DOHH2 (cell line): ENCODE data around the gene ATAD3C.
"Not testable (repeated sequence)": the region's sequence is repeated elsewhere in the genome, so short reads cannot be mapped to it uniquely, and the experiment has no call there.

Experiments
- H3F3A ChIP-seq: fragments of 200-600 bp; sonication (generic), shearing (Covaris generic); 2 replicates; pipeline ENCODE4 v1.6.0; 2016; ENCODE audit warnings: antibody characterized with exemption, mild to moderate bottlenecking; ENCODE audit not compliant: control insufficient read depth, insufficient read depth
- H3K27ac ChIP-seq: fragments of 200-600 bp; sonication (generic); 2 replicates; pipeline ENCODE4 v1.5.1; 2014; ENCODE audit warnings: low read depth, mild to moderate bottlenecking, low read length, moderate library complexity
- H3K27me3 ChIP-seq: fragments of 200-600 bp; sonication (generic); 2 replicates; pipeline ENCODE4 v1.6.1; 2014; ENCODE audit warnings: mild to moderate bottlenecking, low read length, mixed read lengths; ENCODE audit not compliant: control insufficient read depth
- H3K36me3 ChIP-seq: fragments of 200-600 bp; sonication (generic); 2 replicates; pipeline ENCODE4 v1.6.1; 2014; ENCODE audit warnings: mild to moderate bottlenecking, low read length, moderate library complexity, mixed read lengths; ENCODE audit not compliant: control insufficient read depth
- H3K4me1 ChIP-seq: fragments of 200-600 bp; sonication (generic); 2 replicates; pipeline ENCODE4 v1.6.1; 2014; ENCODE audit warnings: mild to moderate bottlenecking, low read length, mixed read lengths; ENCODE audit not compliant: control insufficient read depth
- H3K4me2 ChIP-seq: fragments of 200-600 bp; sonication (generic); 2 replicates; pipeline ENCODE4 v1.6.0; 2014; ENCODE audit warnings: mild to moderate bottlenecking, low read length, moderate library complexity
- H3K4me3 ChIP-seq: fragments of 200-600 bp; sonication (generic); 2 replicates; pipeline ENCODE4 v1.5.1; 2014; ENCODE audit warnings: mild to moderate bottlenecking, low read length, mixed read lengths
- H3K79me2 ChIP-seq: fragments of 200-600 bp; sonication (generic); 2 replicates; pipeline ENCODE4 v1.6.1; 2014; ENCODE audit warnings: mild to moderate bottlenecking, low read length, mixed read lengths; ENCODE audit not compliant: control insufficient read depth
- H3K9me2 ChIP-seq: fragments of 200-600 bp; sonication (generic); replicated peaks from 2 replicates; pipeline ENCODE4 v1.6.1; 2014; ENCODE audit warnings: mild to moderate bottlenecking, low read length, mixed read lengths; ENCODE audit not compliant: control insufficient read depth
- H3K9me3 ChIP-seq: fragments of 200-600 bp; sonication (generic); 2 replicates; pipeline ENCODE4 v1.6.1; 2014; ENCODE audit warnings: antibody characterized with exemption, low read length, mixed read lengths; ENCODE audit not compliant: control insufficient read depth, insufficient read depth
- H4K20me1 ChIP-seq: fragments of 200-600 bp; sonication (generic); 2 replicates; pipeline ENCODE4 v1.6.0; 2014; ENCODE audit warnings: low read depth, mild to moderate bottlenecking, antibody characterized with exemption, low read length, moderate library complexity; ENCODE audit not compliant: control insufficient read depth, insufficient read depth
- EZH2phosphoT487 ChIP-seq: fragments of 200-600 bp; sonication (generic); IDR thresholded peaks from 2 replicates; pipeline ENCODE4 v1.6.1; 2017; ENCODE audit warnings: borderline replicate concordance, mild to moderate bottlenecking, antibody characterized with exemption, low read length, moderate library complexity, mixed read lengths
- TF ChIP-seq, protein P1 (sequence below): fragments of 200-600 bp; sonication (generic); IDR thresholded peaks from one replicate; pipeline ENCODE4 v1.5.1; 2014; ENCODE audit warnings: antibody characterized with exemption, mild to moderate bottlenecking, low read depth, low read length; ENCODE audit not compliant: poor library complexity, severe bottlenecking

ATAD3C gene

GRCh38 chr1:1479547-1480487 lies 30.3 kb downstream of the ATAD3C start:
- H3K4me2 ChIP-seq: no peak overlapping the region
- no peaks in the 10 kb centered on the region for H3K4me1 ChIP-seq

DNA sequence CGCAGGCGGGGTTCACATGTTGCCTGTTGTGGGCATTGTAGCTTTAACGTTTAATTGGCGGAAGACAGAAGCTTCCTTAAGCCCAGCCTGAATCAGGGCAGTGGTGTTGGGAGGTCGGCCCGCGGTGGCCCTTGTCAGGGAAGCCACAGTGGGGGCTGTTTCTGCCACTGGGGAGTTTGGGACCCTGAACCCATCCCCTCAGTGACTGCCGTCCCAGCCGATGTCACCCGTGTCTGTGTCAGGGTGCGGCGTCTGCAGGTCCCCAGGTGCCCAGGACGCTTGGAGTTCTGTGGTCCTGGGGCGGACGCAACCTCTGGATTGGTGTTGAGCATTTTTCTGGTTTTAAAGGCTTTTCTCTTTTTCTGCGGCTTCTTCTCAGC lies 31.0 kb downstream of the ATAD3C start:
- not testable (repeated sequence) for H4K20me1 ChIP-seq, H3F3A ChIP-seq, H3K9me3 ChIP-seq, H3K4me1 ChIP-seq, H3K9me2 ChIP-seq, H3K4me3 ChIP-seq, H3K27me3 ChIP-seq, H3K4me2 ChIP-seq, H3K27ac ChIP-seq
- peaks cover 51% of the 10 kb centered on the region for H3K36me3 ChIP-seq
- H3K79me2 ChIP-seq: peaks cover 23% of the 10 kb centered on the region

More at GRCh38 chr1:1479547-1480487, 30.3 kb downstream of the ATAD3C start:
- Histone ChIP-seq H3K9me3 (no peaks in the 10 kb centered on the region), H3K4me3 (no peak overlapping the region), H3K9me2 (no peaks in the 10 kb centered on the region), H3F3A (no peaks in the 10 kb centered on the region), H3K36me3 (peaks cover 49% of the 10 kb centered on the region), H4K20me1 (no peaks in the 10 kb centered on the region), H3K79me2 (peaks cover 30% of the 10 kb centered on the region), H3K27ac (no peak overlapping the region), H3K27me3 (no peaks in the 10 kb centered on the region)
- TF ChIP-seq, protein P1, sequence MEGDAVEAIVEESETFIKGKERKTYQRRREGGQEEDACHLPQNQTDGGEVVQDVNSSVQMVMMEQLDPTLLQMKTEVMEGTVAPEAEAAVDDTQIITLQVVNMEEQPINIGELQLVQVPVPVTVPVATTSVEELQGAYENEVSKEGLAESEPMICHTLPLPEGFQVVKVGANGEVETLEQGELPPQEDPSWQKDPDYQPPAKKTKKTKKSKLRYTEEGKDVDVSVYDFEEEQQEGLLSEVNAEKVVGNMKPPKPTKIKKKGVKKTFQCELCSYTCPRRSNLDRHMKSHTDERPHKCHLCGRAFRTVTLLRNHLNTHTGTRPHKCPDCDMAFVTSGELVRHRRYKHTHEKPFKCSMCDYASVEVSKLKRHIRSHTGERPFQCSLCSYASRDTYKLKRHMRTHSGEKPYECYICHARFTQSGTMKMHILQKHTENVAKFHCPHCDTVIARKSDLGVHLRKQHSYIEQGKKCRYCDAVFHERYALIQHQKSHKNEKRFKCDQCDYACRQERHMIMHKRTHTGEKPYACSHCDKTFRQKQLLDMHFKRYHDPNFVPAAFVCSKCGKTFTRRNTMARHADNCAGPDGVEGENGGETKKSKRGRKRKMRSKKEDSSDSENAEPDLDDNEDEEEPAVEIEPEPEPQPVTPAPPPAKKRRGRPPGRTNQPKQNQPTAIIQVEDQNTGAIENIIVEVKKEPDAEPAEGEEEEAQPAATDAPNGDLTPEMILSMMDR: no peak
- no peak for TF ChIP-seq EZH2phosphoT487

- H3K36me3 ChIP-seq: peaks cover 54% of the 10 kb centered on the region
- H3K4me3 ChIP-seq, H3K9me3 ChIP-seq, H3K27ac ChIP-seq, H4K20me1 ChIP-seq, H3F3A ChIP-seq, H3K9me2 ChIP-seq, H3K4me1 ChIP-seq, H3K27me3 ChIP-seq, H3K4me2 ChIP-seq: not testable (repeated sequence)
- H3K79me2 ChIP-seq: peaks cover 10% of the 10 kb centered on the region
Observed at GRCh38 chr1:1481811-1482210, 32.3 kb downstream of the ATAD3C start.

DNA sequence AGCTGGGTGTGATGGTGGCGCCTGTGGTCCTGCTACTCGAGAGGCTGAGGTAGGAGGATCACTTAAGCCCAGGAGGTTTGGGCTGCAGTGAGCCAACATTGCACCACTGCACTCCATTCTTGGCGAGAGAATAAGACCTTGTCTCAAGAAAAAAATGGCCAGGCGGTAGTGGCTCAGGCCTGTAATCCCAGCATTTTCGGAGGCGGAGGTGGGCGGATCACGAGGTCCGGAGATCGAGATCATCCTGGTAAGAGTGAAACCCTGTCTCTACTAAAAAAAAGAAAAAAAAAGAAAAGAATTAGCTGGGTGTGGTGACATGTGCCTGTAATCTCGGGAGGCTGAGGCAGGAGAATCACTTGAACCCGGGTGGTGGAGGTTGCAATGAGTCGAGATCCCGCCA lies 33.4 kb downstream of the ATAD3C start:
- peaks cover 53% of the 10 kb centered on the region for H3K36me3 ChIP-seq
- TF ChIP-seq EZH2phosphoT487: no peak
- TF ChIP-seq, protein P1: no peak

More for the DNA sequence above, 33.4 kb downstream of the ATAD3C start:
- no peaks in the 10 kb centered on the region for H3K4me1 ChIP-seq
- H3F3A ChIP-seq: no peaks in the 10 kb centered on the region
- no peaks in the 10 kb centered on the region for H3K9me2 ChIP-seq
- H3K4me2 ChIP-seq: no peak overlapping the region
- no peak overlapping the region for H3K27ac ChIP-seq
- no peak overlapping the region for H3K4me3 ChIP-seq
- H3K9me3 ChIP-seq: no peaks in the 10 kb centered on the region
- H4K20me1 ChIP-seq: no peaks in the 10 kb centered on the region
- peaks cover 2% of the 10 kb centered on the region for H3K79me2 ChIP-seq
- H3K27me3 ChIP-seq: no peaks in the 10 kb centered on the region
